GM21528 (cell line): ENCODE measurements around the gene PDGFA.

ENCODE experiments used
- ATAC-seq: cut with Tn5 transposase; IDR thresholded peaks from one replicate; pipeline ENCODE4 v1.9.1; 2021; ENCODE audit warnings: mild to moderate bottlenecking, moderate library complexity; ENCODE audit not compliant: unreplicated experiment, low FRiP score

The PDGFA gene

DNA sequence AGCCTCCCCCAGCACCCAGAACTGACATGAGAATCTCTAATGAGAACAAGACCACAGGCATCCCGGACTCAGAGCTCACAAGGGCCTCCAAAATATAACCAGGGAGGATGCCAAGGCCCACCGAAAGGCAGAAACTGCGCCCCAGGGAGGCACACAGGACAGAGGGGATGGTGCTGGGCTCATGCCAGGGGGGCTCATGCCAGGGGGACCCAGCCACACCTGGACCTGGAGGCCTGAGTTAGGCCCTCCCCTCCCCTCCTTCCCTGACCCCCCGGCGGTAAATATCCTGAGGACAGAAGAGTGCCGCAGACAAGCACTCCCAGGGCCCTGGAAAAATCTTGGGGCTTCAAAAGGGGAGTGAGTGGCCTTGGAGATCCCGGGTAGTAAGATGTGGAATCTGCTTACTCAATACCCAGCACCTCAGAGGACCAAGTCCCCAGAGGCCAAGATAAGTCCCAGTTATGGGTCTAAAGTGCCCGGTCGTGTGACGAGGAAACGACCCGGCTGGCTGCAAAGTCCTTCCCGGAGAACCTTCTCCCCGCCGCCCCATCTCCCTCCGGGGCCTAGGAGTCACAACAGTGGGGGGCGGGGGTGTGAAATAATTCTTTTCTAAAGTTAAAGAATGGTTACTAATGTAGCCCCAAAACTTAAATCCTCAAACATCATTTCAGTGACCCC is 11.9 kb downstream of the PDGFA start:
- ATAC-seq: no peak

DNA sequence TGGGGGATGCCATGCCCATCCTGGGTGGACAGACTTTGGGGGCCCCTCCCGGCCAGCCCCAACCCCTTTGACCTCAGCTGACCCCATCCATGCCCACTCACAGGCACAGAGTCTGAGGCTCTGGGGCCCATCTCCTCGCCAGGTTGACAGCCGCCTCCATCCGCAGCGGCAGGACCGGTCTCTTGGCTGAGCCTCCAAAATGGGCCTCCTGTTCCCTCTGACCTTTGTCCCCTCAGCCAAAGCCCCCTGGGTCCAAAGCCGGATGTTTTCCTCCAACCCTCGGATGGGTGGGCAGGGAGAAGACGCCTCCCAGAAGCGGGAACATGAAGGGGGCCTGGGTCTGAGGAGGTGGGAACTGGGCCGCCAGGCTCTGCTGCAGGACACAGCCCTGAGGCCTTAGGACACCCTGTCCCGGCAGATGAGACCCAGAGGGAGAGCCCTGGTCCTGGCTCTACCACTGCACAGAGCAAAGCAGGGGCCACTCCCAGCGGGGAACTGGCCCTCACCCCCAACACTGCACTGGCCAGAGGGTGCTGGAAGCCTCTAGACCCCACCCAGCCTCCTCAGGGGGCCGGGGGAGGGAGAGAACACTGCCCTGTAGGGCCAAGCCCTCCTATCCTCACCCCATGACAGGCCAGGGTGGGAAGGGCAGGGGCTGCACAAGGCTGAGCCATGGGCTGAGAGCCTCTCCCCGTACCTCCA is 12.6 kb downstream of the PDGFA start:
- ATAC-seq: no peak

DNA sequence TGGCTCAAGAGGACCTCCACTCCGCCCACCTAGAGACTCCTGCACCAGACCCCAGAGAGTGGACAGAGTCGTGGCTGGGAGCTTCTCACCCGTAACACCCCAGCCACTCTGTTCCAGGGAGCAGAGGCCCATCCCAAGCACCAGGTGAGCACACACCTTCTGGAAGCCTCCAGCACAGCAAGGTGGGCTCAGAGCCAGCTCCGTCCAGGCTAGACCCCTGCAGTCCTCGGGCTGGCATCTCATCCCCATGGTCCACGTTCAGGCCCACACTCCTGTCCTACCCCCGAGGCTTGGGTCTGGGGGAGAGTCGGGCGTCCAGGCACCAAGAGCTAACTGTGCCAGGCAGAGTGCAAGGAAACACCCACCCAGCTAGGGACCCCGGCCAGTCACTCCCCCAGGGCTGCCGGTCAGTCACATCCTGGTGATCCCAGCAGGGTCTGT is 13.2 kb downstream of the PDGFA start:
- no peak for ATAC-seq

DNA sequence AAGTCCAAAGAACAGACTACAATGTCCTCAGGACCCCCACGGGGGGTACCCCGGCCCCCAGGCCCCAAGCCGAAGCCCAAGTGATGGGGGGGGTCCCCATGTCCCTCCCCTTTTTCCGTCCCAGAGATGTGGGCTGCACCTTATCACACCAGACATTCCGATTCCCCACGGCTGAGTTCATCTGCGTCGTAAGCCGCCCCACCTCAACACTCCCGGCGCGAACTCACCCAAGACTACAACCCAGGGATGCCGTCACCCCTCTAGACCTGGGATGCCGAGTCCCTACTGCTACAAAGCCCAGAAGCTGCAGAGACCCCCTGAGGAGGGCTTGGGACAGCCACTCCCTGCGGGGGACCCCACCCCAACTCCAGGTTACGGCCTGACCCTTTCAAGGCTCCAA is 14.5 kb downstream of the PDGFA start:
- no peak for ATAC-seq

DNA sequence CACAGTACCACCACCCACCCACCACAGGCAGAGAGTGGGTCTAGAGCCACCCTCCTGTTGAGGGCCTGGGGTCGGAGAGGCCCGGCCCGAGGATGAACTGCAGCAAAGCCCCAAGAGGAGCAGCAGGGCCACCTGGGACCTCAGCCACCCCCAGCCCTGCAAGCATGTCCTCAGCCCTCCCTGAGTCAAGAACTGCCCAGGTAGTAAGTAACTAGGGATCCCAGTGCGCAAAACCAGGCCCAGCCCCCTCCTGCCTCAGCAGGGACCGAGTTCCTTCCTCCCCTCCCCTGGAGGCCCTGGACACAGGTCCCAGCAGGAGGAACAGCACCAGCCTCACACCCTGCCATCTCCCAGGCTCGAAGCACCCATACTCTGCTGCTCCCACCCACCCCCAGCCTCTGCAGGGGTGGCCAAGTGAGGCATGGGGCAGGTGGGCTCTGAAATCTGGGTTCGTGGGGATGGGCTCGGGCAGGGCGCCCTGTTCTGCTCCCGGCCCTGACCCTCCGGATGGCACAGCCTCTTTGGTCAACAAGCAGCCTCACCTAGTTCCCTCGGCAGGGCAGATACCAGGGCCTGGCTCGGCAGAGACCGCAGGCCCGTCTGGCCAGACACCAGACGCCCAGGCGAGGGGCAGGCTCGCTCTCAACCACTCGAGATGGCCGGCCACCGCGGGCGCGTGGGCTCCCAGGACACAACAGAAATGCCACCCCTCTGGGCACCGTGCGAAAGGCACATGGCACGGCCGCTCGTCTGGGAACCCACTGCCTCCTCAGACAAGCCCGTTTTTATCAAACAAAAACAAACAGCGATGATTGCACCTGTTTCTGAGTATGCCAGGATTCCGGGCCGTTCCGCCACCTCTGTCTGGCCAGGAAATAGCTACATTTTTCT is 15.2 kb downstream of the PDGFA start:
- ATAC-seq: no peak

DNA sequence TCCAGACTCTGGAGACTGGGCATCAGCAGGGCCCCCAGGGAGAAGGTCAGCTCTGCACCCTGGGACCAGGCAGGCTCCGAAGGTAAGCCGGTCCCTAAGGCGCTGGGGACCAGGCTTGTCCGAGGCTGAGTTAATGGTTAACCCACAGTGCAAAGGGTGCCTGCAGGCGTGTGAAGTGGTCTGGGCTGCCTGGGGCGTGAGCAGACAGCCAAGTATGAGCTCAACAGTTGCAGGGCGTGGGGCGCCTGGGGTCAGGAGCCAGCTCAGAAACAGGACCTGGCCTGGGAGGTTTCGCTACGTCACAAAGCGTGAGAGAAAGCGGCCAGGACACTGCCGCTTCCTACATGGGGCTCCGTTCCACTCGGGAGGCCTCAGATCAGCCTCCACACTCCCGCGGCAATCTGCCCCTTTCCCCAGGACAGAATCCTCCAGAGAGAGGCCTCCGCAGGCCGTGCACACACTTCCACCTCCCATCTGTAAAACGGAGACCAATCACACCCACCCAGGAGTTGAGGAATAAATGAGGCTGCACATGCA is 16.0 kb downstream of the PDGFA start:
- no peak for ATAC-seq

DNA sequence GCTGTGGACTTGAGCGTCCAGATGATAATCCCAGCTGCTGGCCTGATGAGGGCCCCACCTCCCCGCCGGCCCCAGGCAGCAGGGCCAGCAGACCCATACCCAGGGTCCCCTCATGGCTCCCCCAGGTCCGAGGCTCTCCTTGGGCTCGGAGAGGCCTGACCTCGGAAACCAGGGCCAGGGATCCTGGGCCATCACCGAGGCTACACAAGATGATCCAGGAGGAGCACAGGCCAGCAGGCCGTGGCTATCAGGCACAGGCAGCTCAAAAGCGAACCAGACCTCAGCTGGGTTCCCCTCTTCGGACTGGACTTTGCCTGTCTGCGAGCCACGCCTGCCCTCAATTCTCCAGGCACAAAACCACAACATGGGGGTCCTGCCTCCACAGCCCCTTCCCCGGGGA is 17.4 kb downstream of the PDGFA start:
- no peak for ATAC-seq

DNA sequence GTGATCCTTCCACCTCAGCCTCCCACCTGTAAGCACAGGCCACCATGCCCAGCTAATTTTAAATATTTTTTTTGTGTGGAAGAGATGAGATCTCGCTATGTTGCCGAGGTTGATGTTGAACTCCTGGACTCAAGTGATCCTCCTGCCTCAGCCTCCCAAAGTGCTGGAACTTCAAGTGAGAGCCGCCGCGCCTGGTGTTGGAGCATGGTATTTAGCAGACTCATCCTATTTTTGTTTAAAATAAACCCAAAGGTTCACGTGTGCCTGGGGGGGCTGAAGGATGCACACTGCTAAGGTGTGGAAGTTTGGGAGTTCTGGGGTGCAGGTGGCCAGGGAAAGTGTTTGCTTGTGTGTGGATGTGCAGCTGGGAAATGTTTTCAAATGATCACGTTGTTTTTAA is 18.1 kb downstream of the PDGFA start:
- no peak for ATAC-seq

DNA sequence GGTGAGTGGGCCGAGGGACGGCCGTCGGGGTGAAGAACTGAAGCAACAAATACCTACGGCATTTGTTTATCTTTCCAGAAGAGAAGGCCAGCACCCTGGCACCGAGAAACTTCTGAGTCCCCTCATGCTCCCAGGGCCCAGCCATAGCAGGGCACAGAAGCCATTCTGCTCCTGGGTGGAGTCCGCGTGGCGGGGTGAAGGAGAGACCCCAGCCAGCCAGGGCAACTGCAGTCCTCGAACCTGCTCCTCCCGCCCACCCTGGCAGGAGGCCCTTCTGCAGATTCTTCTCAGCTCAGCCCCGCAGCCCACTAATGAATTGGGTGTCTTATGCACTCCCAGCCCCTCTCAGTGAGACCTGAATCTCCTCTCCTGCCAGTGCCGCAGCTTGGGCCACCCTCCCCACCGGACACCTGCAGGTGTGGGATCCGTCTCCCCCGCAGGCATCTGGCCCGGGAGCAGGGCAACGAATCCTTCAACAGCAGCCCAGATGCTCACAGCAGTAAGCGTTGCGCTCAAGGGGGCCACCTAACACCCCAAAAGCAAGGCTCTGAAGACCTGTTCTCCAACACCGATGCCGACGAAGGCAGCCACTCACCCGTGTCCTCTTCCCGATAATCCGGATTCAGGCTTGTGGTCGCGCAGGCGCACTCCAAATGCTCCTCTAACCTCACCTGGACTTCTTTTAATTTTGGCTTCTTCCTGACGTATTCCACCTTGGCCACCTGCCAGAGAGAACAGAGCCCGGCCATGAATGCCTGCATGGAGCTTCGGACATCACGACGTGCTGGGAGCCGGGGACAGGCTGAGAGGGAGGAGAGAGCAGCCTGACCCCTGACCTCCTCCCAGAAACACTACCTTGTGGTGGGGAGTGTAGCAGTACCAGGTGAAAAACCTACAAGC is 18.9 kb downstream of the PDGFA start:
- ATAC-seq: no peak

DNA sequence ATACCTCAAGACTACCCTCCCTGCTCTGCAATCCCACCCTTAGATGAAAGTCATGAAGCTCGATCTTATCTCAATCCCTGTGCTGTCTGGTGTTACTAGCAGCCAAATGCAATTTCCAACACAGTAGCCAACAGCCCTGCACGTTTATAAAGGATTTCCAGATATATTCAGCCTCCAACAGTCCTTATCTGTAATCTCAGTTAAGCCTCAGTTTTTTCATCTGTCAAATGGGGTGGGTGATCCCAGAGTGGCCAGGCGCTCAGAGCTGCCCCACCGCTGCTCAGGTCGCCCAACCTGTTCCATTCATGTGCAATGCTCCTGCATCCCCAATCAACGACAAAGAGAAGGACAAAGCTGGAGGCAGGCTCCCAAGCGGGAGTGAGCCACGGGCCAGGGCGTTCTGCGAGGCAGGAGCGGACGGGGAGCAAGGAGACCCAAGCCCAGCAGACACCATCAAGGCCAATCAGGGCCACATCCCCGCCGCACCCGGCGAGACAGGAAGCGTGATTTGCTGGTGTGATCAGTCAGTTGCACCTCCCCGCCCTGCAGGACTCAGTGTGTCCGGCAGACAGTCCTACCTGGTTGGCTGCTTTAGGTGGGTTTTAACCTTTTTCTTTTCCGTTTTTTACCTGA is 19.7 kb downstream of the PDGFA start:
- no peak for ATAC-seq

DNA sequence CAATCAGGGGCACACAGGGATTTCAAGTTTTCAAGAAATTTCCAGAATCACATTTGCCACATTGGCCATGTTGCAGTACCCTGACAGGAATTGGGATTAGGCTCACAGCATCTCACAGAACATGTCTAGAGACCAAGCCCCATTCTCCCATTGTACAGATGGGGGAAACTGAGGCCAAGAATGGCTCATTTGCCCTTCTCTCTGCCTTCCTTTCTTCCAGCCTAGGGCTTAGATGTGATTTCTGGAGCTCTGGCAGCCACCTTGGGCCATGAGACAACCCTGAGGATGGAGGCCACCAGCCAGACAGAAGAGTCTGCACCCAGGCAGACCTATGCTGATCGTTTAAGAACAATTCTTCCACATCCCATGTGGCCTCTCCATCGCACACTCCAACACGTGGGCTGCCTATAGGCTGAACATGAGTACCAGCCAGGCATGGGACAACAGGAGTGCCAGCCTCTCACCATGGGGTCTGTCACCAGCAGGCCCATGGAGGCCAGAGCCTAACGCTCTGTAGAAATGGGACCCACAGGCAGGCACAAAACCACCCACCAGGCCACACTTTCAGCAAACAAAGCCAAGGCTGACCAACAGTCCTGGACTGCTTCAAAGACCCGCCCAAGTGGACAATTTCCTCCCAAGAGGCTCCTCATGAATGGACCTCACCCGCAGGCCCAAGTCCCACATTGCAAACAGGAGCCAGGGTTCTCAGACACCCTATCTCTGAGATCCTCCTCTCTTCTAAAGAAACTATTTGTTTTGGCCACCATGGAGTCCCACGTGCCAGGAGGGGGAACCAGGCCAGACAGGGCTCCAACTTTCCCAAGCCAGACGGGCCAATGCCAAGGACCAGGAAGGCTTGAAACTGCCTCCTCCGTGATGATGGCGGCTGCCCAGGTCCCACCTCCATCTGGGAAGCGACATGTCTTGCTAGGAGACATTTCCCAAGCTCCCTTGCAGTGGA is 20.7 kb downstream of the PDGFA start:
- no peak for ATAC-seq

DNA sequence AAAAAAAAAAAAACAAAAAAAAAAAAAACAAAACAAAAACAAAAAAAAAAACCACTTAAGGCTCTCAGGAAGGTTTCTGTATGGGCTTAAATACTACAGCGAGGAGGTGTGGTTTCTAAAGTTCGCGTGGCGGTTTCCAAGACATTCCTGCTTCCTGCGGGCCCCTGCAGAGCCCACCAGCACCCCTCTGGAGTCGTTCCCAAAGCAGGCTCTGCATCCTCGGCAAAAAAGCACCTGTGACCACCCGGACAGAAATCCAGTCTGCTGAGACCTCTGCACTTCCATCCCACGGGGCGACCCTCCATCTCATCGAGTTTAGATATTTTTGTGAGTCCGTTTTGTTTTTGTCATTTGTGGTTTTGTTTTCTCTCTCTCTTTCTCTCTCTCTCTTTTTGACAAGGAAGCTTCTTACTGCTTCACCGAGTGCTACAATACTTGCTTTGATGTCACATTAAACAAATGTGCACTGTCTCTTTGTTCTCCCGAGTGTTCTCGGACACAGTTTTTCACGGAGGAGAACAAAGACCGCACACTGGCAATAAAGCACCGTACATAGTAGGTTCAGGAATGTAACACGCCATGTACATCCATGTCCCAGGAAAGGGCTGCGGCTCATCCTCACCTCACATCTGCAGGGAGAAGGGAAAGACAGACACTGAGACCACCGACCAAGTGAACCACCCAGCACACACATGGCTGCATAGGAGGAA is 21.5 kb downstream of the PDGFA start:
- ATAC-seq: no peak

DNA sequence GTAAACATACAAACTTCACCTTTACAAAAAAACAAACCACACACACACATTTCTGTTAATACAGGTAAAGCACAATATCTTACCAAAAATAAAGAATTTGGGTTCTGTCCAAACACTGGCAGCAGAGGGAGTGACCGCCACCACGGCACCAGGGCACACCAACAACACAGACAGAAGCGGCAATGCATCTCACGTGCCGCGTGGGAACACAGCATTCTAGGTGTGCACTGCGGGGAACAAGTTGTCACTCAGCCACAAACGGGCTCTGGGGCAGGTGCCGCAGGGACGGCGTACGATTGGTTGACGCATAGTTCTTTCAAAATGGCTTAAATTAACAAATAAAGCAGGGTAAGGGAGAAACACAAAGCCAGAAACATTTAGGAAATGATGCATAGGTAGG is 22.3 kb downstream of the PDGFA start:
- ATAC-seq: no peak

DNA sequence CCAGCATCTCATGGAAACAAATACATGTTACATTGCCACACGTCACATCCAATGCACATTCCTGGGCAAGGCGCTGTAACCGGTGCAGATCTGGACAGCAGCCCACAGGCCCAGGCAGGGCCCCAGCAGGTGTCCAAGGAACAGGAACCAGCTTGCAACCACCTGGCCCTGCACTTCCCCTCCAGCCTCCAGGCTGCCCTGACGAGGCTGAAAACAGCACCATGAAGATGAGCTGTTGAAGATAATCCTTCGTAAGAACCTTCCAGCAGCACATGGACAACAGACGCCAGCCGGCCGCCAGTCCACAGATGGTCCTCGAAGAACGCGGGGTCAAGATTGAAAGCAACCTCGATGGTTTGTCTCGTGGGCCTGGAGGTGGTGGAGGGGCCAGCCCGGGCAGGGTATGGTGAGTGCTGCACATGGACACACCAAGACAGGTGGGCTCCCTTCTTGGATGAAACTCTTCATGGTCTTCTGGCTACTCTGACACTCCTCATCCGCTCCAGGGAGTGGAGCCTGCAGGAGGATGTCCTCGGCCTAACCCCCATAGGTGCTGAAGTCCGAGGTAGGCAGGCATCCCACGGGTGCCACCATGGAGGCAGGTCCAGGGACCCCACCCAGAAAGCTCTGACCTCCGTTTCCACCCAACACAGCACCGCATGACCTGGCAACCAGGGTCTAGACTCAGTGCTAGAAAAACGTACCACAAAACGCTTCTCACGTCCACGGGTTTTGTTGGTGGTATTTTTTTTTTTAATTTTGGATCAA is 22.9 kb downstream of the PDGFA start:
- ATAC-seq: no peak

DNA sequence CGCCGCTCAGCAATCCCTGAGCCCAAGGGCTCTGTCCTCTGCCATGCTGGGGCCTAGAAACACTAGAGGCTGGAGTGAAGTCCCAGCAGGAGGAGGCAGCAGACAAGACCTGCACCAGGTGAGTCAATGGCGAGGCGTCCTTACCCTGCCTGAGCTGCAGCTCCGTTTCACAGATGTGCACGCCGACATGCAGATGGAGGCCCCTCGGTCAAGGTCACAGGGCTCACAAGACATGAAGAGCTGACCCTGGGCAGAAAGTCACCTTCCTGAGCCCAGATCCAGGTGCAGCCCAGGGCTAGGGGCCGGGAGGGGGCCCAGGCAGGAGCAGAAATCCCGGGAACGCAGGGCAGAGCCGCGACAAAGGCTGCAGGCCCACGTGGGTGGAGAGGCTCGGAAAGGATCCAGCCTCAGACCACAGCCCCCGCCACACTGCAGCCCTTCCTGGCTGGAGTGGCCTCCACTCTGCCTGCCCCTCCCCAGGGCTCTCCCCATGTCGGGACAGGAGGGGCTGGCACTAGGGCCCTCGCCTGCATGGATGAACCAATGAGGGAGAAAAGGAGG is 23.8 kb downstream of the PDGFA start:
- ATAC-seq: no peak

DNA sequence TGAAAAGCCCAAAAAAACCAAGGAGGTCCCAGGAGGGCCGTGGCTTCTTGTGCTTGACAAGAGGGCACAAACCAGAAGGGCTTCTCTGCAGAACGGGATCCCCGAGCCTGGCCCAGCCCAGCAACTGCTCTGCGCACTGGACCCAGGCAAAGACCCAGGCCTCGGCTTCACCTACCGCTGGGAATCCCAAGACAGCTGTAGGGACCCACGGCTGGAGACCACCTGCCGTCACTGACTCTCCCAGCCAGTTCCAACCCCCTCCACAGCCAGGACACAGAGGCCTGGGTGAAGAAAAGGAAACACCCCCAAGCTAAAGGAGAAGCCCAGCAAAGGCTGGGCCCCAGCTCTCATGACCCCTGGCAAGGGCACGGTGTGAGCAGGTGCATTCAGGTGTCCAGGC is 24.3 kb downstream of the PDGFA start:
- ATAC-seq: no peak

DNA sequence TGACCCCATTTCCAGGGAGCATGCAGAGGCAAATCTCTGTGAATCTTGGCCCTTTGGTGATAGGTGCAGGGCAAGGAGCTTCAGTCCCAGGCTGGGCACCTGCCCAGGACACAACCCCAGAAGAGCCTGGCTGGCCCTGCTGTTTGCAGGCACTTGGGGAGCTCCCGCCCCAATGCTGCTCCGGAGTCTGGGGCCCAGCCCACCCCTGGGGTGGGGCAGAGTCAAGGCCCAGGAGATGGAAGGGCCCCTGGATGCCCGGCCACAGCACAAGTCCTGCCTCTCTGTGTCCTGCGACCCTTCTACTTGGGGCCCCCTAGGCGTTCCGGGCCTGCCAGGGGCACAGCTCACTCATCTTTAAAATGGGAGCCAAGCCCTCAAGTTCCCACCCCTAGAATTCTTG is 24.7 kb downstream of the PDGFA start:
- ATAC-seq: no peak
